Measurements from ENCODE around the gene USP36.

GRCh38 chr17:78805301-78805700 is 35.3 kb downstream of the USP36 start:
- TF ChIP-seq POLR2A (IDR thresholded peaks at IDR 0.05) (no peak), CTCF (IDR thresholded peaks at IDR 0.05) (no peak), POLR2AphosphoS5 (IDR thresholded peaks at IDR 0.05) (no peak)
